Mammary epithelial cell (primary cell): ENCODE data around the gene SHD.

Experiments
- EZH2 ChIP-seq: IDR thresholded peaks from 2 replicates; pipeline ENCODE4 v1.6.1; 2012; ENCODE audit warnings: low read length, inconsistent platforms, borderline replicate concordance
- TF ChIP-seq, protein P1 (sequence below), 2 donors: IDR thresholded peaks in 1 of 2; conservative IDR thresholded peaks in 1 of 2; 2 replicates each; pipeline ENCODE4 v1.5.1; 2011 to 2012; ENCODE audit warnings: inconsistent platforms in 2 of 2, low read length in 2 of 2, mild to moderate bottlenecking in 2 of 2, control low read depth in 1 of 2, low read depth in 1 of 2; ENCODE audit not compliant: insufficient read depth in 1 of 2; ENCODE audit errors: extremely low read depth in 1 of 2

DNA sequence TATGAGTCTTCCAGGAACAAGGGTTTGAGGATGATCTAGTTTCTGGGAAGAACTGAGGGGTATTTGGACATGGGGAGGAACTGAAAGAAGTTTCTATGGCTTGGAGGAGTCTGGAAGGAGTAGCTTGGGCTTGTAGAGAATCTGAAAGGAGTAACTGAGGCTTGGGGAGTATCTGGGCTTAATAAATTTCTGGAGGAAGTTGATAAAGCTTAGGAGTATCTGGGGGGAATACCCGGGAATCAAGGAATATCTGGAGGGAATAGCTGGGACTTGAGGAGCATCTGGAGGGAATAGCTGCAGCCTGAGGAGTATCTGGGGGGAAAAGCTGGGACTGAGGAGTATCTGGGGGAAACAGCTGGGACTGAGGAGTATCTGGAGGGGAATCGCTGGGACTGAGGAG, 41.4 kb downstream of the SHD start:
- TF ChIP-seq, protein P1, sequence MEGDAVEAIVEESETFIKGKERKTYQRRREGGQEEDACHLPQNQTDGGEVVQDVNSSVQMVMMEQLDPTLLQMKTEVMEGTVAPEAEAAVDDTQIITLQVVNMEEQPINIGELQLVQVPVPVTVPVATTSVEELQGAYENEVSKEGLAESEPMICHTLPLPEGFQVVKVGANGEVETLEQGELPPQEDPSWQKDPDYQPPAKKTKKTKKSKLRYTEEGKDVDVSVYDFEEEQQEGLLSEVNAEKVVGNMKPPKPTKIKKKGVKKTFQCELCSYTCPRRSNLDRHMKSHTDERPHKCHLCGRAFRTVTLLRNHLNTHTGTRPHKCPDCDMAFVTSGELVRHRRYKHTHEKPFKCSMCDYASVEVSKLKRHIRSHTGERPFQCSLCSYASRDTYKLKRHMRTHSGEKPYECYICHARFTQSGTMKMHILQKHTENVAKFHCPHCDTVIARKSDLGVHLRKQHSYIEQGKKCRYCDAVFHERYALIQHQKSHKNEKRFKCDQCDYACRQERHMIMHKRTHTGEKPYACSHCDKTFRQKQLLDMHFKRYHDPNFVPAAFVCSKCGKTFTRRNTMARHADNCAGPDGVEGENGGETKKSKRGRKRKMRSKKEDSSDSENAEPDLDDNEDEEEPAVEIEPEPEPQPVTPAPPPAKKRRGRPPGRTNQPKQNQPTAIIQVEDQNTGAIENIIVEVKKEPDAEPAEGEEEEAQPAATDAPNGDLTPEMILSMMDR (conservative IDR thresholded peaks at IDR 0.05 in 1 of 2, IDR thresholded peaks at IDR 0.05 in 1 of 2; ENCODE audit: extremely low read depth in 1 of 2, insufficient read depth in 1 of 2, low read depth in 1 of 2, low read length in 2 of 2): no peak
- TF ChIP-seq EZH2: no peak
